HT1080 (cell line): ENCODE results near the gene IFNA10. TPM values are rescaled to one million over a fixed set of nuclear protein-coding genes. Genes with fewer than 3 reads are reported as not detected.
"Not testable (repeated sequence)": the region's sequence is repeated elsewhere in the genome, so short reads cannot be mapped to it uniquely, and the experiment has no call there.

Source experiments
- DNase-seq: peaks from one replicate; pipeline ENCODE4 v3.0.0-alpha.2; 2015; ENCODE audit warnings: low read depth
- small RNA-seq: library from RNA; depleted of rRNA; stranded (forward); fragments of <200 nt; gene quantifications from one replicate; pipeline ENCODE3, GENCODE V24; 2014
- total RNA-seq: library from RNA; depleted of rRNA; stranded (reverse); fragments of >200 nt; shearing (Covaris generic); gene quantifications from 2 replicates; pipeline ENCODE4 v1.2.3, GENCODE V29; 2014; rRNA removed

IFNA10 gene
- total RNA-seq, 1 experiment from 2014 or later = not detected

DNA sequence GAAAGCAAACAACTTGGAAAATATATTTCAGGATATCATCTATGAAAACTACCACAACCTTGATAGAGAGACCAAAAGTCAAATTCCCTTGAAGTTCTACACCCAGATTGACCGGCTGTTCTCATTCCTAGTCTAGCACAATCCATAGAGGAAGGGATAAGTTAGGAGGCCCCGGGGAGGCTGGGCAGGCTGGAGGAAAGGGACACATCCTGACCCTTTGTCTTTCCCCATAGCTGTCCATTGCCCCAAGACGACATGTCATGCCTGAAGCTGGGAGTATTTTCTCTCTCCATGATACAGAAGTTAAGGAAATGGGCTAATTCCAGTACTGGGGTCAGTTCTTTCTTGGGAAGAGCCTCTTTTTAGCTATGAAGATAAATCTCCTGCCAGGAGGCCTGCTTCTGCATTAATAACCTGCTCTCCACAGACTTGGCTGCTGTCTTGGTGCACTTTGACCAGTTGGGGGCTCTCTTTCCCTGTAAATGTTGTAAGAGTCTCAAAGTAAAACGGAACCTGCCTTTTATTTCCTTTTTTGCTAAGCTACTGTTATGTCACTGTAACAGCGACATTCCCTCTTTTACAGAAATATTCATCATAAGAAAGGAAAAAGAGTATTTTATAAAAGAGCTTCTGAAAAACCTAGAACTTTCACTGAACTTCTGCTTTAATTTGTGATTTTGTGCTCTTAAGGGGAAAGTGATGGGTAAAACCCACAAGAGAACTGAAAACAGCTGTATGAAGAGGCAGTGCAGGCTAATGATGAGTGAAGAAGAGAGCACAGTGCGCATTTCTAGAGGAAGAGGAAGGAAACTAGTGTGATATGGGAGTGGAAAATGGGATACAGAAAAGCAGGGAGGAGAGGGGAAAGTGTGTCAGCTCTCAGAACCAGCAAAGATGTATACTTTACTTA lies 11.8 kb downstream of the IFNA10 start:
- DNase-seq = peak; percentile 45

DNA sequence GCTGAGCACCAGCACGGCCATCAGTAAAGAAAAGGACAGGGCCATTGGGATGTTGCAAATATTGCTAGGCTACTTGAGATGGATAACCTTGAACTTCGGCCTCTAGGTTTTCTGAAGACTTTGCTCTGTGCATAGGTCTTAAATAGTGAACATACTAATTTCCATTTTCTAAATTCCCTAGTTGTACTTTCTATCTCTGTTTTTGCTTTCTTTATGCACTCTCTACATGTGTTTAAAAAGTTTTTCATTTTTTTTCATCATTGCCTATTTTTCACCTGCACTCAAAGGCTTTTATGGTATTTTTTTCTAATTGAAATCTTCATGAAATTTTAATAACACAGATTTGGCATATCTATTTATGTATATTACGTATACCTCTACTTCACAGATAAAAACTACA lies 19.5 kb downstream of the IFNA10 start, which contains the start of gene IFNA4:
Gene IFNA4, minus strand, starts transcription at position 101 of the 400 bp plus-strand sequence. Its CDS starts 56 bp downstream, at position 45.
- not testable (repeated sequence) for DNase-seq

DNA sequence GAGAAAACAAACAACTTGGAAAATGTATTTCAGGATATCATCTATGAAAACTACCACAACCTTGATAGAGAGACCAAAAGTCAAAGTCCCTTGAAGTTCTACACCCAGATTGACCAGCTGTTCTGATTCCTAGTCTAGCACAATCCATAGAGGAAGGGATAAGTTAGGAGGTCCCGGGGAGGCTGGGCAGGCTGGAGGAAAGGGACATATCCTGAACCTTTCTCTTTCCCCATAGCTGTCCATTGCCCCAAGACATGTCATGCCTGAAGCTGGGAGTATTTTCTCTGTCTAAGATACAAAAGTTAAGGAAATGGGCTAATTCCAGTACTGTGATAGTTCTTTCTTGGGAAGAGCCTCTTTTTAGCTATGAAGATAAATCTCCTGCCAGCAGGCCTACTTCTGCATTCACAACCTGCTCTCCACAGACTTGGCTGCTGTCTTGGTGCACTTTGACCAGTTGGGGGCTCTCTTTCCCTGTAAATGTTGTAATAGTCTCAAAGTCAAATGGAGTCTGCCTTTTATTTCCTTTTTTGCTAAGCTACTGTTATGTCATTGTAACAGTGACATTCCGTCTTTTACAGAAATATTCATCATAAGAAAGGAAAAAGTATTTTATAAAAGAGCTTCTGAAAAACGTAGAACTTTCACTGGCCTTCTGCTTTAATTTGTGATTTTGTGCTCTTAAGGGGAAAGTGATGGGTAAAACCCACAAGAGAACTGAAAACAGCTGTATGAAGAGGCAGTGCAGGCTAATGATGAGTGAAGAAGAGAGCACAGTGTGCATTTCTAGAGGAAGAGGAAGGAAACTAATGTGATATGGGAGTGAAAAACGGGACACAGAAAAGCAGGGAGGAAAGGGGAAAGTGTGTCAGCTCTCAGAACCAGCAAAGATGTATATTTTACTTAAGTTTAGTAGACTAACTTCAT lies 23.9 kb downstream of the IFNA10 start:
- peak; percentile 28 for DNase-seq

DNA sequence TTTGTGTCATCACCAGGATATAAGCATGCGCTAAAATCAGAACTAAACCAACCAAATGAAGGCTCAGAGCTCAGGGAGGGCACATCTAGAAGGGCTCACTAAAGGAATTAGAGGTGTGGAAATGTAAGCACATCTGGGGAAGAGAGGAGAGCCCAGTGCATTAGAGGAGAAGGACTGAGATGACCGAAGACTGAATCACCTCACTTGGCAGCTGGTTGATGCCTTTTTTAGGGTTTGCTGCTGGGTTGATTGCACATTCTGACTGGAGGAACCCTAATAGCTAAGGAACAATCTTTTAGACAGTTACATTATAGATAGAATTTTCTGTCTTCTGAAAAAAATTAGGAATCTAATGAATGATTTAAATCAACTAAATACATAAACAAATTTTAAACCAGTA lies 32.3 kb downstream of the IFNA10 start:
- peak; percentile 28 for DNase-seq

DNA sequence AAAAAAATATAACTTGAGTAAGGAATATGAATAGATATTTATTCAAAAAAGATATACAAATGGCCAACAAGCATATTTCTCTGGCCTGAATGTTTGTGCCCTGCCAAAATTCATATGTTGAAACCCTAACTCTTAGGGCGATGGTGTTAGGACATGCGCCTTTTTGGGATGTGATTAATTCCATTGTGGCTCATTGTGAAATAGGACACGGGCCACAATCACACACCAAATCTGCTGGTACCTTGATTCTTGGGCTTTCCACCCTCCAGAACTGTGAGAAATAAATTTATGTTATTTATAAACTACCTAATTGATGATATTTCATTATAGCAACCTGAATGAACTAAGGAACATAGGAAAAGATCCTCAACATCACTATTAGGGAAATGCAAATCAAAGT lies 34.8 kb downstream of the IFNA10 start:
- DNase-seq = no peak

DNA sequence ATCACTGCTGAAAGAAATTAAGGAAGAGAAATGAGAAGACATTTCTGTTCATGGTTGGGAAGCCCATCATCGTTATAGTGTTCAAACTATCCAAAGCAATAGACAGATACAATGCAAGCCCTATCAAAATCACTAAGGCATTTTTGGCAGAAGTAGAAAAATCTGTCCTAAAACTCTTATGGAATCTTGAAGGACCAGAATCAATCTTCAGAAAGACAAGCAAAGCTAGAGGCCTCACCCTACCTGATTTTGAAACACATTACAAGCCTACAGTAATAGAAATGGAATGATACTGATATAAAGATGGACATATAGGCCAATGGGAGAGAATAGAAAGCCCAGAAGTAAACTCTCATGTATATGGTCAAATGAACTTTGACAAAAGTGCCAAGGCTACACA lies 35.6 kb downstream of the IFNA10 start:
- no peak for DNase-seq

DNA sequence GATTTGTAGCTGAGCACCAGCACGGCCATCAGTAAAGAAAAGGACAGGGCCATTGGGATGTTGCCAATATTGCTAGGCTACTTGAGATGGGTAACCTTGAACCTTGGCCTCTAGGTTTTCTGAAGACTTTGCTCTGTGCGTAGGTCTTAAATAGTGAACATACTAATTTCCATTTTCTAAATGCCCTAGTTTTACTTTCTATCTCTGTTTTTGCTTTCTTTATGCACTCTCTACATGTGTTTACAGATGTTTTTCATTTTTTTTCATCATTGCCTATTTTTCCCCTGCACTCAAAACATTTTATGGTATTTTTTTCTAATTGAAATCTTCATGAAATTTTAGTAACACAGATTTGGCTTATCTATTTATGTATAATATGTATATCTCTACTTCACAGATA lies 40.4 kb downstream of the IFNA10 start, which contains the start of gene IFNA21:
Gene IFNA21, minus strand, starts transcription at position 101 of the 400 bp plus-strand sequence. Its CDS starts 48 bp downstream, at position 53.
- DNase-seq = not testable (repeated sequence)

DNA sequence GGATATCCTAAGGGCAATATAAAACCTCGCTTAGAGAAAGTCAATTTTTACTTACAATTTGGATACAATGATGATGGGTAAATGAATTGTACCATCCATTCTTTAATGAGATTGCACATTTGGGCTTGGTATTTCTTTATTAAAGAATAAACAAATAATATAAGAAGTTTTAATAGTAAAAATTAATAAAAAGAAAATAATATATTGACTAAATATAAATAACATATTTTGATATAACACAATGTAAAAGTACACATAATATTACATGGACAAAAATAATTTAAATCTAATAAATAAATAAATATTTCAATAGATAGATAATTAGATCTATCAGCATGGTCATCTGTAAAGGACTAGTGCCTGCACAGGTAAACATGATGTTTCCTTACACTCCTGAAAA lies 41.4 kb downstream of the IFNA10 start:
- DNase-seq = no peak

DNA sequence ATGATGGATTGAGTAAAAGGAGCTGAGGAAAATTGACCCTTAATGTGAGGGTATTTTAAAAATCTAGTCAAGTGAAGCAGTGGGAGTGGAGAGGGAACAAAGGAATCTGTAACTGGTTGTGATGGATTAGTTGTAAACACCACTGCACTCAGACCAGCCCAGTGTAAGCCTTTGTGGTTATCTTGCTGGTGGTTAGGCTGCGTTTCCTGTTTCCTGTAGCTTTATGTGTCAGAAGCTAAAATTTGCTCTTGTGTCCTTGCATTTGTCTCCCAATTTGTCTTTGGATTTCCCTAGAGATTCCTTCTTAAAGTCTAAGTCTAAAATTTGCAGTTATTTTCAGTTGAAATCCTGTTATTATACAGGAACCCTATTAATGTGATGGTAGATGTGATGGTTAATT lies 46.8 kb downstream of the IFNA10 start:
- DNase-seq = peak; percentile 84

Small RNAs within 50 kb of the gene (small RNA-seq; reads per million reads assigned to genes)
- not detected for gene RF00019

Other genes with a start within 250 kb of the IFNA10 start
- not detected in 2 replicates for gene HACD4, start 175.5 kb downstream of the IFNA10 start, total RNA-seq
- not detected in 2 replicates for gene IFNB1, start 129.2 kb downstream of the IFNA10 start, total RNA-seq
- gene IFNW1, start 65.3 kb downstream of the IFNA10 start, total RNA-seq = not detected in 2 replicates
- not detected in 2 replicates for gene IFNA21, start 40.5 kb downstream of the IFNA10 start, total RNA-seq
- gene IFNA4, start 19.6 kb downstream of the IFNA10 start, total RNA-seq = not detected in 2 replicates
- not detected in 2 replicates for gene IFNA7, start 4.9 kb downstream of the IFNA10 start, total RNA-seq
- not detected in 2 replicates for gene IFNA16, start 10.2 kb upstream of the IFNA10 start, total RNA-seq
- not detected in 2 replicates for gene IFNA17, start 21.1 kb upstream of the IFNA10 start, total RNA-seq
- not detected in 2 replicates for gene IFNA14, start 32.9 kb upstream of the IFNA10 start, total RNA-seq
- not detected in 2 replicates for gene IFNA5, start 98.2 kb upstream of the IFNA10 start, total RNA-seq
- 21.6 and 25.0 TPM in 2 replicates for gene KLHL9, start 128.3 kb upstream of the IFNA10 start, total RNA-seq
- not detected in 2 replicates for gene IFNA6, start 143.7 kb upstream of the IFNA10 start, total RNA-seq
- not detected in 2 replicates for gene IFNA13, start 160.9 kb upstream of the IFNA10 start, total RNA-seq
- gene IFNA2, start 178.3 kb upstream of the IFNA10 start, total RNA-seq = not detected in 2 replicates
- gene IFNA8, start 202.0 kb upstream of the IFNA10 start, total RNA-seq = not detected in 2 replicates
- gene IFNA1, start 233.3 kb upstream of the IFNA10 start, total RNA-seq = not detected in 2 replicates